Natural killer cell treated with Interleukin-12 subunit alpha and Interleukin-12 subunit beta and Interleukin-15 and Interleukin-18, amount 100 ng/mL, for 72 hours (primary cell): ENCODE results near the gene KCTD7. TPM values are rescaled to one million over a fixed set of nuclear protein-coding genes. Genes with fewer than 3 reads are reported as not detected.
A peak's percentile ranks its signal among the peaks of the same experiment; 100 is the strongest.
"Not testable (repeated sequence)": the region's sequence is repeated elsewhere in the genome, so short reads cannot be mapped to it uniquely, and the experiment has no call there.

ENCODE experiments used
- ATAC-seq, 2 donors: fragments of 150-1000 bp; cut with Tn5 transposase in 1 of 2; sonication (Bioruptor Pico), chemical (Tn5 transposase) in 1 of 2; 2 replicates each; pipeline ENCODE4 v1.10.0; 2021
- DNase-seq: peaks from one replicate; pipeline ENCODE4 v3.0.0; 2022; ENCODE audit warnings: low spot score
- H3K27ac Mint-ChIP-seq, 2 donors: 1 replicate in 1 of 2; 2 replicates in 1 of 2; pipeline ENCODE4 v1.8.0; 2022; ENCODE audit warnings: mixed read lengths in 2 of 2, mild to moderate bottlenecking in 1 of 2, moderate library complexity in 1 of 2
- H3K27me3 Mint-ChIP-seq, 2 donors: 1 replicate in 1 of 2; 2 replicates in 1 of 2; pipeline ENCODE4 v1.8.0; 2022; ENCODE audit warnings: mixed read lengths in 2 of 2
- H3K36me3 Mint-ChIP-seq: one replicate; pipeline ENCODE4 v1.8.0; 2022; ENCODE audit warnings: mixed read lengths
- H3K4me1 Mint-ChIP-seq, 2 donors: 1 replicate in 1 of 2; 2 replicates in 1 of 2; pipeline ENCODE4 v1.8.0; 2022; ENCODE audit warnings: low read depth in 2 of 2, mixed read lengths in 2 of 2, mild to moderate bottlenecking in 1 of 2
- H3K4me3 Mint-ChIP-seq: one replicate; pipeline ENCODE4 v1.8.0; 2022; ENCODE audit warnings: mixed read lengths
- H3K9me3 Mint-ChIP-seq: 2 replicates; pipeline ENCODE4 v1.8.0; 2022; ENCODE audit warnings: mixed read lengths
- total RNA-seq, 2 donors: library from RNA; stranded (reverse); gene quantifications; one replicate each; pipeline ENCODE4 v1.2.3, GENCODE V29; 2022

Gene KCTD7
- total RNA-seq, 2 donors from 2014 or later = 10.4 to 14.8 TPM

GRCh38 chr7:66651026-66651425 lies 22.3 kb downstream of the KCTD7 start:
- not testable (repeated sequence) for H3K4me3 Mint-ChIP-seq

GRCh38 chr7:66653719-66654274 lies 25.1 kb downstream of the KCTD7 start:
- not testable (repeated sequence) for DNase-seq, H3K27me3 Mint-ChIP-seq, ATAC-seq, H3K9me3 Mint-ChIP-seq, H3K36me3 Mint-ChIP-seq
- H3K27ac Mint-ChIP-seq = peak overlapping the region; percentile 98 to 99
- H3K4me1 Mint-ChIP-seq = peaks cover 19 to 31% of the 10 kb centered on the region in 2 donors
- peak overlapping the region; percentile 98 for H3K4me3 Mint-ChIP-seq

More at GRCh38 chr7:66651026-66651425, 22.3 kb downstream of the KCTD7 start:
- not testable (repeated sequence) for H3K9me3 Mint-ChIP-seq, ATAC-seq, H3K27me3 Mint-ChIP-seq, H3K27ac Mint-ChIP-seq, DNase-seq, H3K36me3 Mint-ChIP-seq
- H3K4me1 Mint-ChIP-seq = peaks cover 18 to 22% of the 10 kb centered on the region in 2 donors

GRCh38 chr7:66654275-66655112 lies 25.8 kb downstream of the KCTD7 start:
- H3K9me3 Mint-ChIP-seq = no peaks in the 10 kb centered on the region
- no peaks in the 10 kb centered on the region for H3K36me3 Mint-ChIP-seq
- ATAC-seq (peak; percentile 98), DNase-seq (peak; percentile 98)
- H3K4me3 Mint-ChIP-seq = peak overlapping the region; percentile 98
- H3K4me1 Mint-ChIP-seq = peaks cover 19 to 31% of the 10 kb centered on the region in 2 donors
- H3K27ac Mint-ChIP-seq = peak overlapping the region; percentile 98 to 99
- no peaks in the 10 kb centered on the region for H3K27me3 Mint-ChIP-seq

GRCh38 chr7:66655113-66655806 lies 26.6 kb downstream of the KCTD7 start:
- peak overlapping the region; percentile 98 for H3K4me3 Mint-ChIP-seq
- not testable (repeated sequence) for H3K9me3 Mint-ChIP-seq, DNase-seq, H3K36me3 Mint-ChIP-seq, H3K27me3 Mint-ChIP-seq
- peak overlapping the region; percentile 98 to 99 for H3K27ac Mint-ChIP-seq
- H3K4me1 Mint-ChIP-seq = peaks cover 19 to 31% of the 10 kb centered on the region in 2 donors
- peak in 1 of 2 donors; percentile 19 for ATAC-seq

- not testable (repeated sequence) for DNase-seq, ATAC-seq, H3K27me3 Mint-ChIP-seq, H3K36me3 Mint-ChIP-seq, H3K9me3 Mint-ChIP-seq
- Mint-ChIP-seq H3K4me3 (peak overlapping the region; percentile 98), H3K27ac (peak overlapping the region in 1 of 2 donors; percentile 98), H3K4me1 (peaks cover 19 to 31% of the 10 kb centered on the region in 2 donors)
Observed at GRCh38 chr7:66655826-66656485, 27.3 kb downstream of the KCTD7 start.

GRCh38 chr7:66657798-66658197 lies 29.1 kb downstream of the KCTD7 start:
- Mint-ChIP-seq H3K4me3 (no peak overlapping the region), H3K36me3 (no peaks in the 10 kb centered on the region), H3K27me3 (no peaks in the 10 kb centered on the region), H3K9me3 (no peaks in the 10 kb centered on the region), H3K27ac (no peak overlapping the region), H3K4me1 (peaks cover 21 to 22% of the 10 kb centered on the region in 2 donors)
- DNase-seq (no peak), ATAC-seq (no peak)

- DNase-seq (no peak), ATAC-seq (no peak)
- H3K4me3 Mint-ChIP-seq = no peak overlapping the region
- no peaks in the 10 kb centered on the region for H3K36me3 Mint-ChIP-seq
- H3K4me1 Mint-ChIP-seq = peaks cover 0 to 5% of the 10 kb centered on the region in 2 donors
- no peaks in the 10 kb centered on the region for H3K9me3 Mint-ChIP-seq
- no peak overlapping the region for H3K27ac Mint-ChIP-seq
- H3K27me3 Mint-ChIP-seq = no peaks in the 10 kb centered on the region
Observed at GRCh38 chr7:66662646-66663264, 34.1 kb downstream of the KCTD7 start.

- ATAC-seq (no peak), DNase-seq (no peak)
- Mint-ChIP-seq H3K27me3 (no peaks in the 10 kb centered on the region), H3K4me1 (peaks cover 0 to 5% of the 10 kb centered on the region in 2 donors), H3K36me3 (no peaks in the 10 kb centered on the region), H3K9me3 (no peaks in the 10 kb centered on the region), H3K27ac (no peak overlapping the region), H3K4me3 (no peak overlapping the region)
Observed at GRCh38 chr7:66664590-66665293, 36.1 kb downstream of the KCTD7 start.

GRCh38 chr7:66666313-66666952 lies 37.8 kb downstream of the KCTD7 start:
- no peaks in the 10 kb centered on the region for H3K9me3 Mint-ChIP-seq
- no peak overlapping the region for H3K27ac Mint-ChIP-seq
- ATAC-seq = peak in 1 of 2 donors; percentile 14
- H3K27me3 Mint-ChIP-seq = no peaks in the 10 kb centered on the region
- no peak overlapping the region for H3K4me3 Mint-ChIP-seq
- H3K4me1 Mint-ChIP-seq = peaks cover 0 to 8% of the 10 kb centered on the region in 2 donors
- no peak for DNase-seq
- H3K36me3 Mint-ChIP-seq = no peaks in the 10 kb centered on the region

GRCh38 chr7:66667023-66667728 lies 38.5 kb downstream of the KCTD7 start:
- Mint-ChIP-seq H3K4me3 (no peak overlapping the region), H3K36me3 (no peaks in the 10 kb centered on the region), H3K27ac (no peak overlapping the region), H3K4me1 (peaks cover 0 to 8% of the 10 kb centered on the region in 2 donors), H3K9me3 (no peaks in the 10 kb centered on the region), H3K27me3 (no peaks in the 10 kb centered on the region)
- no peak for DNase-seq
- ATAC-seq = no peak

GRCh38 chr7:66668112-66668511 lies 39.4 kb downstream of the KCTD7 start:
- Mint-ChIP-seq H3K9me3 (no peaks in the 10 kb centered on the region), H3K27ac (no peak overlapping the region), H3K36me3 (no peaks in the 10 kb centered on the region), H3K27me3 (no peaks in the 10 kb centered on the region), H3K4me1 (peaks cover under 1 to 3% of the 10 kb centered on the region in 2 donors), H3K4me3 (no peak overlapping the region)
- no peak for DNase-seq
- no peak for ATAC-seq

- Mint-ChIP-seq H3K27ac (no peak overlapping the region), H3K4me3 (no peak overlapping the region), H3K4me1 (peaks cover 3% of the 10 kb centered on the region in 2 donors), H3K9me3 (no peaks in the 10 kb centered on the region), H3K27me3 (no peaks in the 10 kb centered on the region), H3K36me3 (no peaks in the 10 kb centered on the region)
- no peak for ATAC-seq
- no peak for DNase-seq
Observed at GRCh38 chr7:66668677-66669076, 40.0 kb downstream of the KCTD7 start.
